WI38 (cell line): ENCODE measurements around the gene SVEP1.
"Not testable (repeated sequence)": the region's sequence is repeated elsewhere in the genome, so short reads cannot be mapped to it uniquely, and the experiment has no call there.

Experiments used
- H3K4me3 ChIP-seq: 2 replicates; pipeline ENCODE4 v1.5.1; 2011; ENCODE audit warnings: low read depth, mild to moderate bottlenecking, control low read depth, low read length
- CTCF ChIP-seq: IDR thresholded peaks from 2 replicates; pipeline ENCODE4 v1.5.1; 2012; ENCODE audit warnings: low read depth, mild to moderate bottlenecking, control low read depth, low read length

Gene SVEP1

DNA sequence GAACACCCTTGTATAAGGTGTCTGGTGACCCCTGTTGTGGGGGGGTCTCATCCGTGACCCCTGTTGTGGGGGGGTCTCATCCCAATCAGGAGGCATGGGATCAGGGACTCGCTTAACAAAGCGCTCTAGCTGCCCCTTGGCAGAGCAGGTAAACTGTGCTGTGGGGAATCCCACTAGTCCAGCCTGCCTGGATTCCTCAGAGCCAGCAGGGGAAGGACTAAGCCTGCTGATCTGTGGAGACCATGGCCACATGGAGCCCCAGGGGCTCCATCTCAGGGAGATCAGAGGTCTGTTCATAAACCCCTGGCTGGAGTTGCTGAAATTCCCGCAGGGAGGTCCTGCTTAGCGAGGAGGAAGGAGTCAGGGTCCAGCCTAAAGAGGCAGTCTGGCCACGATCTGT is 196.1 kb downstream of the SVEP1 start:
- no peak overlapping the region for H3K4me3 ChIP-seq
- no peak for TF ChIP-seq CTCF

DNA sequence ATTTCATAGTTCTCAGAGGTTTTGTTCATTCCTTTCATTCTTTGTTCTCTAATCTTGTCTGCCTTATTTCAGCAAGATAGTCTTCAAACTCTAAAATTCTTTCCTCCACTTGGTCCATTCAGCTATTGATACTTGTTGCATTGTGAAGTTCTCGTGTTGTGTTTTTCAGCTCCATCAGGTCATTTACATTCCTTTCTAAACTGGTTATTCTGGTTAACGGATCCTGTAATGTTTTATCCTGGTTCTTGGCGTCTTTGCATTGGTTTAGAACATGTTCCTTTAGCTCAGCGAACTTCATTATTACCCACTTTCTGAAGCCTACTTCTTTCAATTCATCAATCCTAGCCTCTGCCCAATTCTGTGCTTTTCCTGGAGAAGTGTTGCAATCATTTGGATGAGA is 196.8 kb downstream of the SVEP1 start:
- no peak for TF ChIP-seq CTCF

GRCh38 chr9:110371411-110372007 is 208.0 kb downstream of the SVEP1 start:
- no peak overlapping the region for H3K4me3 ChIP-seq
- TF ChIP-seq CTCF: no peak

More for the DNA sequence above, 196.8 kb downstream of the SVEP1 start:
- H3K4me3 ChIP-seq: no peak overlapping the region

DNA sequence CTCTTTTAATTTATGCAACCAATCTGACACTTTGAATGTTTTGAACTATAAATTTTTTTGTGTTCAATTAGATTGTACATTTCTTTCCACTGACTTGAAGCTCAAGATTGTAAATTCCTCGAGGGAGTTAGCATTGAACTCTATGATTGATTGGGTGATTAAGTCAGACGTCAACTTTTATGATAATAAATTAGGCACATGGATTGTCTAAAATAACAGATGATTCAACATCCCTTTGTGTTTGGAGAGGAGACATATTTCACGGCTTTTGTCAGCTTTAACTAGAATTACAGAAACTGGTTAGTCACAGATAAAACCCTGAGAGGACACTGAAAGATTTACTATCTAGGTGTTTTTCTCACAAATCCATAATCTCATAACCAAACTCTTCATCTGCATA is 209.2 kb downstream of the SVEP1 start:
- TF ChIP-seq CTCF: no peak
- no peak overlapping the region for H3K4me3 ChIP-seq

DNA sequence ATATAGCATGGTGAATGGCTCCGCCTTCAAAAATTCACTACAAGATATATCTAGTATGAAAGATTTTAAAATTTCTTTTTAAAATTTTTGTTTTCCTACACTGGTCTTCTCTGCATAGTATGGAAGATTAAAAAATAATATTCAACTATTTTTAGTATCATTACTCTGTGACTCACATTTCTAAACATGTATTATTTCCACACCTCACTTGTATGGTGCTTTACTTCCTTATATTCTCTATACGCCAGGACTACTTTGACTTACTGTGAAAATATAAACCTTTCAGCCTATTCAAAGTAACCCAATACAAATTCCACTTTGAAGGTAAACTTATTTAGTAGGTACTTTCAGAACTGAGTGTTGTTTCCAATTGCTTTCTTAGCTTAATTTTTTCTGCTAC is 215.1 kb downstream of the SVEP1 start:
- no peak for TF ChIP-seq CTCF
- H3K4me3 ChIP-seq: no peak overlapping the region

- not testable (repeated sequence) for H3K4me3 ChIP-seq
Observed at GRCh38 chr9:110358992-110359391, 220.5 kb downstream of the SVEP1 start.

GRCh38 chr9:110357505-110357904 is 222.0 kb downstream of the SVEP1 start:
- TF ChIP-seq CTCF: no peak
- H3K4me3 ChIP-seq: no peak overlapping the region
